ENCODE data around the gene CEP290.
"Not testable (repeated sequence)": the region's sequence is repeated elsewhere in the genome, so short reads cannot be mapped to it uniquely, and the experiment has no call there.

The CEP290 gene

DNA sequence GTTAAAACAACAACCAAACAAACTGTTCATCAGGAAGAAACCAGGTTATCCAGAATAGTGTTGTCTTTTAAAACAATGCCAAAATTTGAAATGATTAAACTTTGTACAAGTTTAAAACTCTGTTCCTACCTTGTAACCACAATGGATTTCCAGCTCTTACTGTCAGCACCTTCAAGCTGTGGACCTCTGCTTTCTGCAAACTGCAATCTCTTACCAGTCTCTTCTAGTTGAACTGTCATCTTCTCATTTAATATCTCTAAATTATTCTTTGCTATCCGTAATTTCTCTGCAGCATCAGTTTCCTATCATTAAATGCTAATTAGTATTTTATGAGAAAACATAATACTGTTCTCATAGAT, 83.2 kb downstream of the CEP290 start:
- no peak overlapping the region for H3K9ac ChIP-seq (ENCODE audit: low read length in 5 of 5)
- H3K36me3 ChIP-seq (ENCODE audit: control insufficient read depth in 5 of 5, insufficient read depth in 5 of 5, low read length in 5 of 5): peaks cover 20 to 48% (median 26%) of the 10 kb centered on the region in 5 donors
- H3K9me3 ChIP-seq (ENCODE audit: control insufficient read depth in 5 of 5, low read length in 5 of 5): no peaks in the 10 kb centered on the region
- no peaks in the 10 kb centered on the region for H3K27me3 ChIP-seq (ENCODE audit: control insufficient read depth in 5 of 5, insufficient read depth in 4 of 5, low read length in 5 of 5)
- no peak overlapping the region for H3K27ac ChIP-seq (ENCODE audit: low read depth, low read length)
- H3K4me3 ChIP-seq (ENCODE audit: low read depth in 1 of 5, low read length in 5 of 5): no peak overlapping the region
- no peaks in the 10 kb centered on the region for H3K4me1 ChIP-seq (ENCODE audit: control insufficient read depth in 5 of 5, insufficient read depth in 5 of 5, low read length in 5 of 5)

DNA sequence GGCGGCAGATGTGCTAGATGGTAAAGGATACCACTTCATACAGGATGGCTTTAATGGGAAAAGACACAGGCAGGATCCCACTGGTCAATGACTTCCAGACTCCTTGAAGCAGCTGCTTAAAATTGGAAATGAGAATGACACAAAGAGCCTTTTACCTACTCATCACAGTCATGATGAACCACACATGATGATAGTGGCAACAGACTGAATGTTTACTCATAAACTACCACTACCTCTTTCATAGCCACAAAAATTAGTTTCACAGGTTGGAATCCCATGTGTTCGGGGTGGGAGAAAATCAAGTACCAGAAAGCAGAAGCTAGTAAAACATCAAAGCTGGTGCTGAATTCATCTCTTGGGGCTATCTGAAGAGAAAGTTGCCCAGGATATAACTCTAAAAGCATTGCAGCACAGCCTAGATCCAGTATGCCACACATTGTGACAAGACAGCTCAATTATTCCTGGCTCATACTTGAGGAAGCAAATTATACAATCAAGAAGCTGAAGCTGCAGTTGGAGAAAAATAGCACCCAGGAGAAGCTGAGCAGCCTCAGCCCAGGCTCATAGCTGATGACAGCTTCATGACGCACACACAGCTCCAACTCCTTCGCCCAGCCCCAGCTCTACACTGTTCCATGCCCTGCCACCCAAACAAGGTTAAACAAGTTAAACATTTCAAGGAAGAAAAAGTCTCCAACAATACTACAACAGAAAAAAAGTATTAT, 83.7 kb downstream of the CEP290 start:
- no peak overlapping the region for H3K4me3 ChIP-seq (ENCODE audit: low read depth in 1 of 5, low read length in 5 of 5)
- H3K36me3 ChIP-seq (ENCODE audit: control insufficient read depth in 5 of 5, insufficient read depth in 5 of 5, low read length in 5 of 5): peaks cover 20 to 44% (median 28%) of the 10 kb centered on the region in 5 donors
- H3K4me1 ChIP-seq (ENCODE audit: control insufficient read depth in 5 of 5, insufficient read depth in 5 of 5, low read length in 5 of 5): no peaks in the 10 kb centered on the region
- H3K9me3 ChIP-seq (ENCODE audit: control insufficient read depth in 5 of 5, low read length in 5 of 5): no peaks in the 10 kb centered on the region
- H3K27me3 ChIP-seq (ENCODE audit: control insufficient read depth in 5 of 5, insufficient read depth in 4 of 5, low read length in 5 of 5): no peaks in the 10 kb centered on the region
- no peak overlapping the region for H3K9ac ChIP-seq (ENCODE audit: low read length in 5 of 5)
- H3K27ac ChIP-seq (ENCODE audit: low read depth, low read length): no peak overlapping the region

DNA sequence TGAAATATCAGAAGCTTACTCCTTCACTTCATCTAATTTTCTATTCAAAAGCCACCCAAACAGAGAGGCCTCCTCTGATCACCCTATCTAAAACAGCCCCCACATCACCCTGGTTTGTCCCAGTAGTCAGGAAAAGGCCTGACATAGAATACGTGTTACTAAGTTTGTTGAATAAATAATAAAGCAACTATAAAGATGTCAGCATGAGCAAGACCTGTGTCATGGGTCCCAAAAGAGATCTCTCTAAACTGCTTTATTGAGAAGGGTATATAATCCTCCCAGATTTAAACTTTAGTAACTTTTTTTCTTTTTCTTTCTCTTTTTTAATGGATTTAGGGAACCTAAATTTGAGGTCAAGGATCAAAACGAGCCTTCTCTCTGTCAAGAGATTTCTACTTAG, 85.3 kb downstream of the CEP290 start:
- Histone ChIP-seq H3K27me3 (ENCODE audit: control insufficient read depth in 5 of 5, insufficient read depth in 4 of 5, low read length in 5 of 5) (no peaks in the 10 kb centered on the region), H3K27ac (ENCODE audit: low read depth, low read length) (no peak overlapping the region), H3K4me1 (ENCODE audit: control insufficient read depth in 5 of 5, insufficient read depth in 5 of 5, low read length in 5 of 5) (no peaks in the 10 kb centered on the region), H3K4me3 (ENCODE audit: low read depth in 1 of 5, low read length in 5 of 5) (no peak overlapping the region), H3K9me3 (ENCODE audit: control insufficient read depth in 5 of 5, low read length in 5 of 5) (no peaks in the 10 kb centered on the region), H3K9ac (ENCODE audit: low read length in 5 of 5) (no peak overlapping the region), H3K36me3 (ENCODE audit: control insufficient read depth in 5 of 5, insufficient read depth in 5 of 5, low read length in 5 of 5) (peaks cover 23 to 40% (median 25%) of the 10 kb centered on the region in 5 donors)

DNA sequence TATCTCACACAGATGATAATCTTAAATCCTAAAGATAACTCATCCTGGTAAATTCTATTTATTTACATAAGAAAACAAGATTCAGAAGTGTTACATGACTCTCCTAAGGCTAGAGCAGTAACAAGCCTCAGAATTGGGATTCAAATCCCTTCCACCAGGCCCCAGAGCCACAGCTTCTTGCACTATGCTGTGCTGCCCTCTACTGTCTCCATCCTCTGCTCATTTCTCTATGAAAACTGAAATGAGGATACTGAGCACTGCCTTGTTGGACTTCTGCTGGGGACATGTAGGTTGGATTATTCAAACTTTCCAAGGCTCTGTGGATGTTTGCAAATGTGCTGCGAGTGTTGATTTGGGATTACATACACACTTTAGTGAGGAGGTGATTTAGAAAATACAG, 89.2 kb downstream of the CEP290 start:
- H3K36me3 ChIP-seq (ENCODE audit: control insufficient read depth in 5 of 5, insufficient read depth in 5 of 5, low read length in 5 of 5): peaks cover 25 to 57% (median 27%) of the 10 kb centered on the region in 5 donors
- H3K4me3 ChIP-seq (ENCODE audit: low read depth in 1 of 5, low read length in 5 of 5): no peak overlapping the region
- no peaks in the 10 kb centered on the region for H3K9me3 ChIP-seq (ENCODE audit: control insufficient read depth in 5 of 5, low read length in 5 of 5)
- H3K27me3 ChIP-seq (ENCODE audit: control insufficient read depth in 5 of 5, insufficient read depth in 4 of 5, low read length in 5 of 5): no peaks in the 10 kb centered on the region
- H3K9ac ChIP-seq (ENCODE audit: low read length in 5 of 5): no peak overlapping the region
- no peaks in the 10 kb centered on the region for H3K4me1 ChIP-seq (ENCODE audit: control insufficient read depth in 5 of 5, insufficient read depth in 5 of 5, low read length in 5 of 5)
- H3K27ac ChIP-seq (ENCODE audit: low read depth, low read length): no peak overlapping the region

DNA sequence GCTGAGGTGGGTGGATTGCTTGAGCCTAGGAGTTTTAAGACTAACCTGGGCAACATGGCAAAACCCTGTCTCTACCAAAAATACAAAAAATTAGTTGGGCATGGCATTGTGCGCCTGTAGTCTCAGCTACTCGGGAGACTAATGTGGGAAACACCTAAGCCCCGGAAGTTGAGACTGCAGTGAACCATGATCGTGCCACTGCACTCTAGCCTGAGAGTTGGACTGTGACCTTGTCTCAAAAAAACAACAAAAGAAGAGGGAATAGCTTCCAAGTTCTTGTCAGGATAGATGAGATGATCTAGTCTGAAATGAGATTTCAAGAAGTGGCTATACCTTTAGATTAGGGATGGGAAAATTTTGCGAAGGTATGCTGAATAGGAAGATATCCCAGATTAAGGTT, 97.9 kb downstream of the CEP290 start:
- Histone ChIP-seq H3K36me3 (ENCODE audit: control insufficient read depth in 5 of 5, insufficient read depth in 5 of 5, low read length in 5 of 5) (peaks cover 35 to 54% (median 47%) of the 10 kb centered on the region in 5 donors), H3K4me3 (ENCODE audit: low read depth in 1 of 5, low read length in 5 of 5) (no peak overlapping the region), H3K9me3 (ENCODE audit: control insufficient read depth in 5 of 5, low read length in 5 of 5) (no peaks in the 10 kb centered on the region), H3K27ac (ENCODE audit: low read depth, low read length) (no peak overlapping the region), H3K27me3 (ENCODE audit: control insufficient read depth in 5 of 5, insufficient read depth in 4 of 5, low read length in 5 of 5) (no peaks in the 10 kb centered on the region), H3K9ac (ENCODE audit: low read length in 5 of 5) (no peak overlapping the region), H3K4me1 (ENCODE audit: control insufficient read depth in 5 of 5, insufficient read depth in 5 of 5, low read length in 5 of 5) (no peaks in the 10 kb centered on the region)

DNA sequence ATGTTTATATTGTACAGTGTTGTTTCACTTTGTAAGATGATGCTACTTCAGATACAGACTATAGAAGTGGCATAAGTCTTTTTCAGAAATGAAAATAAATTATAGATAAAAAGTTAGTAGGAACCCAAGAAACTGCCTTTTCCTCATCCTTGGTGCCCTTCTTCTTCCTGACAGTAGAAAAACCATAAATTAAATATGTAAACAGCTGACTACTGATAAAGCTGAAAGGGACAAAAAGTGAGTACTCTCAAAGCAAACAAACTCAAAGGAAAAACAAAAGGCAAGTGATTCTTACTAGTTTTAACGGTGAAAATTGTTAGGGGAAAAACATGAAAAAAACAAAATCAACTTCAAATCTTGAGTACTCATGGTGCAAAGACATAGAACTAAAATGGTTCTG, 104.1 kb downstream of the CEP290 start:
- Histone ChIP-seq H3K36me3 (ENCODE audit: control insufficient read depth in 5 of 5, insufficient read depth in 5 of 5, low read length in 5 of 5) (peaks cover 0 to 4% (median 0%) of the 10 kb centered on the region in 5 donors), H3K4me1 (ENCODE audit: control insufficient read depth in 5 of 5, insufficient read depth in 5 of 5, low read length in 5 of 5) (peaks cover 0 to 29% (median 16%) of the 10 kb centered on the region in 5 donors), H3K27ac (ENCODE audit: low read depth, low read length) (no peak overlapping the region), H3K9me3 (ENCODE audit: control insufficient read depth in 5 of 5, low read length in 5 of 5) (no peaks in the 10 kb centered on the region), H3K9ac (ENCODE audit: low read length in 5 of 5) (no peak overlapping the region), H3K27me3 (ENCODE audit: control insufficient read depth in 5 of 5, insufficient read depth in 4 of 5, low read length in 5 of 5) (no peaks in the 10 kb centered on the region), H3K4me3 (ENCODE audit: low read depth in 1 of 5, low read length in 5 of 5) (no peak overlapping the region)

DNA sequence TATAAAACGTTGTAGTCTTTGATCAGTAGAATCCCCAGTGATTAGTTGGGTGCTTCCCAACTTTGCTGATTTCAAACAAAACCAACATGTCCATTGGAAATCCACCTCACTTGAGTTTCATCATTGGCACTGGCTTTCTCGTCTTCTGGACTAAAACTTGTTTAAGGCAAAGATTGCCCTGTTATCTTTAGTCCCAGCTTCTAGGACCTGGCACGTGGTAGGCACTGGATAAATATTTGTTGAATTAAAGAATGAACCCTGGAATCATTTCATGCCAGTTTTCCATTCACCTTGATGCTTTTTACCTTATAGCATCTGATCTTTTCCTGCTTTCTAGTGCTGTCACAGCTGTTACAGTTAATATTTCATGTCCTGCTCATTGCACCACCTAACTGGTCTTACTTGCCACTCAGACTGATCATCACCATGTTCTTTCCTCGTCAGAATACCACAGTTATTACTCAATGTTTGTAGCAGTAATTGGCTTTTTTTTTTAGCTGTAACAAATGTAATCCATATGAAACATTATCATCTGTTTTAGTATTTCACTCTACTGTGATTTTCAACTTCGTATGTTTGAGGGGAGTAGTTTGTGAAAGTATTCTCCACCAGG, 105.4 kb downstream of the CEP290 start:
- Histone ChIP-seq H3K4me3 (ENCODE audit: low read depth in 1 of 5, low read length in 5 of 5) (peak overlapping the region; percentile 87 to 99 (median 98)), H3K27me3 (ENCODE audit: control insufficient read depth in 5 of 5, insufficient read depth in 4 of 5, low read length in 5 of 5) (no peaks in the 10 kb centered on the region), H3K9ac (ENCODE audit: low read length in 5 of 5) (peak overlapping the region in 2 of 5 donors; percentile 88 to 97), H3K9me3 (ENCODE audit: control insufficient read depth in 5 of 5, low read length in 5 of 5) (no peaks in the 10 kb centered on the region), H3K4me1 (ENCODE audit: control insufficient read depth in 5 of 5, insufficient read depth in 5 of 5, low read length in 5 of 5) (peaks cover 0 to 29% (median 16%) of the 10 kb centered on the region in 5 donors), H3K27ac (ENCODE audit: low read depth, low read length) (no peak overlapping the region), H3K36me3 (ENCODE audit: control insufficient read depth in 5 of 5, insufficient read depth in 5 of 5, low read length in 5 of 5) (no peaks in the 10 kb centered on the region)

DNA sequence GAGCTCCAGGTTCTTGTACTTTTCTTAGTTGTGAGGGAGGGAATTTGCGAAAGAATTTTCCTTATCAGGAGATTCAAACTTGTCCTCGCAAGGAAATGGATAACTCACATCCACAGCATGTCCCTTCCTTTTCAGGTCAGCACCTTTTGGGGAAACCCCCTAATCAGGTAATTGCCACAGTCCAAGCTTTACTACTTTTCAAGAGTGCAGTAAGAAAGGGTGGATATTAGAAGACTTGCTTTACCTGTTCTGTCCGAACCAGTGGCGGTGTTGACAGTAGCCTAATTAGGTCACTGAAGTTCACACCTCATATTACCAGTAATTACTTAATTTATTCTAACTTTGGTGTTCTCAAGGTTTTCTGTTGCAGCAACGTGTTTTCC, 106.0 kb downstream of the CEP290 start:
- Histone ChIP-seq H3K4me3 (ENCODE audit: low read depth in 1 of 5, low read length in 5 of 5) (peak overlapping the region; percentile 87 to 99 (median 98)), H3K4me1 (ENCODE audit: control insufficient read depth in 5 of 5, insufficient read depth in 5 of 5, low read length in 5 of 5) (peaks cover 0 to 29% (median 16%) of the 10 kb centered on the region in 5 donors), H3K27me3 (ENCODE audit: control insufficient read depth in 5 of 5, insufficient read depth in 4 of 5, low read length in 5 of 5) (no peaks in the 10 kb centered on the region), H3K9me3 (ENCODE audit: control insufficient read depth in 5 of 5, low read length in 5 of 5) (no peaks in the 10 kb centered on the region), H3K9ac (ENCODE audit: low read length in 5 of 5) (peak overlapping the region; percentile 83 to 97 (median 88)), H3K27ac (ENCODE audit: low read depth, low read length) (peak overlapping the region; percentile 57), H3K36me3 (ENCODE audit: control insufficient read depth in 5 of 5, insufficient read depth in 5 of 5, low read length in 5 of 5) (no peaks in the 10 kb centered on the region)

DNA sequence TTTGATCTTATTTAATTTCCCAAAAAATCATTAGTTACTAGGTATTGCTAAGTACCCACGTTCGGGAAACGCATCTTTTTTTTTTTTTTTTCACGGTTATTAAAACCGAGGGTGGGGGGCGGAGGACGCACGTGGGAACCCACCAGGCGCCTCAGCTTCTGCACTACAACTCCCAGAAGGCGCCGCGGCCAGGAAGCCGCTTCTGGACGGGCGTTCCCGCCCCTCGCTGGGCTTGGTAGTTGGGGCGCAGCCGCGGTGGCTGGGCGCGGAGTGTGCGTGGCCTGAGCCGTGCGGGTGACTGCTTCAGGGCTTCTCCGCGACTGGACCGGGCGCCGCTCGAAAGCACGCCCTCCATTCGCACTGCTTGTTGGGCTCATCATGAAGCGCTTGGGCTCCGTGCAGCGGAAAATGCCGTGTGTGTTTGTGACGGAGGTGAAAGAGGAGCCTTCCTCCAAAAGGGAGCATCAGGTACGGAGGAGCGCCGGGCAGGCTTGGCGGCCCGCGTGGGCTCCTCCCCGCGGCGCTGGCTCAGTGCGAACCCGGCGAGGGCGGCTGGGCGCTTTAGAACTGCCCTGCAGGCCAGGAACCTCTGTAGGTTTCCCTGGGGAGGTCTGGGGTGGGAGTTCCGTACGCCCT, 106.5 kb downstream of the CEP290 start:
- H3K9me3 ChIP-seq (ENCODE audit: control insufficient read depth in 5 of 5, low read length in 5 of 5): no peaks in the 10 kb centered on the region
- H3K27me3 ChIP-seq (ENCODE audit: control insufficient read depth in 5 of 5, insufficient read depth in 4 of 5, low read length in 5 of 5): no peaks in the 10 kb centered on the region
- H3K4me1 ChIP-seq (ENCODE audit: control insufficient read depth in 5 of 5, insufficient read depth in 5 of 5, low read length in 5 of 5): peaks cover 0 to 29% (median 16%) of the 10 kb centered on the region in 5 donors
- H3K27ac ChIP-seq (ENCODE audit: low read depth, low read length): peak overlapping the region; percentile 57
- peak overlapping the region; percentile 87 to 99 (median 98) for H3K4me3 ChIP-seq (ENCODE audit: low read depth in 1 of 5, low read length in 5 of 5)
- peak overlapping the region; percentile 83 to 97 (median 88) for H3K9ac ChIP-seq (ENCODE audit: low read length in 5 of 5)
- H3K36me3 ChIP-seq (ENCODE audit: control insufficient read depth in 5 of 5, insufficient read depth in 5 of 5, low read length in 5 of 5): no peaks in the 10 kb centered on the region

DNA sequence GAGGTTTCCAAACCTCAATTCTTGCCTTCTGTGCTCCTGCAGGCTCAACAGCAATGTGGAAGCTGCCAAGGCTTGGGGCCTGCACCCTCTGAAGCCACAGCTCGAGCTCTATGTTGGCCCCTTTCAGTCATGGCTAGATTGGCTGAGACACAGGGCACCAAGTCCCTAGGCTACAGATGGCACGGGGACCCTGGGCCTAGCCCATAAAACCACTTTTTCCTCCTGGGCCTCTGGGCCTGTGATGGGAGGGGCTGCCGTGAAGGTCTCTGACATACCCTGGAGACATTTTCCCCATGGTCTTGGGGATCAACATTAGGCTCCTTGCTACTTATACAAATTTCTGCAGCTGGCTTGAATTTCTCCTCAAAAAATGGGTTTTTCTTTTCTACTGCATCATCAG, 110.7 kb downstream of the CEP290 start:
- H3K27ac ChIP-seq (ENCODE audit: low read depth, low read length); H3K27me3 ChIP-seq (ENCODE audit: control insufficient read depth in 5 of 5, insufficient read depth in 4 of 5, low read length in 5 of 5); H3K9me3 ChIP-seq (ENCODE audit: control insufficient read depth in 5 of 5, low read length in 5 of 5); H3K36me3 ChIP-seq (ENCODE audit: control insufficient read depth in 5 of 5, insufficient read depth in 5 of 5, low read length in 5 of 5); H3K4me3 ChIP-seq (ENCODE audit: low read depth in 1 of 5, low read length in 5 of 5); H3K9ac ChIP-seq (ENCODE audit: low read length in 5 of 5): not testable (repeated sequence)
- H3K4me1 ChIP-seq (ENCODE audit: control insufficient read depth in 5 of 5, insufficient read depth in 5 of 5, low read length in 5 of 5): peaks cover 0 to 17% (median 9%) of the 10 kb centered on the region in 5 donors
